Liver (tissue), 3 donors: ENCODE data around the gene CCL8.

Experiments used
- ATF3 ChIP-seq: IDR thresholded peaks from 2 replicates; pipeline ENCODE4 v1.6.1; 2016; ENCODE audit warnings: antibody characterized with exemption
- CTCF ChIP-seq: fragments of 150-350 bp; IDR thresholded peaks from 2 replicates; pipeline ENCODE4 v1.5.1; 2017; ENCODE audit warnings: improper control_type of control experiment, low read depth, low read length; ENCODE audit not compliant: missing input control
- EGR1 ChIP-seq, 2 donors: IDR thresholded peaks; 2 replicates each; pipeline ENCODE4 v1.6.1; 2016 to 2018; ENCODE audit warnings: antibody characterized with exemption in 2 of 2, low read depth in 2 of 2
- FOXA1 ChIP-seq: IDR thresholded peaks from 2 replicates; pipeline ENCODE4 v1.6.1; 2016; ENCODE audit warnings: antibody characterized with exemption
- FOXA2 ChIP-seq: IDR thresholded peaks from 2 replicates; pipeline ENCODE4 v1.6.1; 2016; ENCODE audit warnings: antibody characterized with exemption
- GABPA ChIP-seq, 2 donors: IDR thresholded peaks in 1 of 2; conservative IDR thresholded peaks in 1 of 2; 2 replicates each; pipeline ENCODE4 v1.6.1; 2016; ENCODE audit warnings: antibody characterized with exemption in 2 of 2, mild to moderate bottlenecking in 1 of 2, moderate library complexity in 1 of 2
- JUND ChIP-seq, 2 donors: IDR thresholded peaks; 2 replicates each; pipeline ENCODE4 v1.6.1; 2016; ENCODE audit warnings: antibody characterized with exemption in 2 of 2
- RAD21 ChIP-seq, 2 donors: IDR thresholded peaks; 2 replicates each; pipeline ENCODE4 v1.6.1; 2016; ENCODE audit warnings: antibody characterized with exemption in 2 of 2, mild to moderate bottlenecking in 2 of 2
- REST ChIP-seq: IDR thresholded peaks from 2 replicates; pipeline ENCODE4 v1.6.1; 2016; ENCODE audit warnings: antibody characterized with exemption, mild to moderate bottlenecking
- RXRA ChIP-seq, 2 donors: IDR thresholded peaks; 2 replicates each; pipeline ENCODE4 v1.6.1; 2017 to 2018; ENCODE audit warnings: antibody characterized with exemption in 2 of 2, mild to moderate bottlenecking in 1 of 2
- SP1 ChIP-seq: IDR thresholded peaks from 2 replicates; pipeline ENCODE4 v1.6.1; 2018; ENCODE audit warnings: antibody characterized with exemption, mild to moderate bottlenecking
- TAF1 ChIP-seq: conservative IDR thresholded peaks from 2 replicates; pipeline ENCODE4 v1.6.1; 2016; ENCODE audit warnings: antibody characterized with exemption, mild to moderate bottlenecking
- YY1 ChIP-seq: IDR thresholded peaks from 2 replicates; pipeline ENCODE4 v1.6.1; 2016; ENCODE audit warnings: antibody characterized with exemption, mild to moderate bottlenecking
- ZBTB33 ChIP-seq: IDR thresholded peaks from 2 replicates; pipeline ENCODE4 v1.6.1; 2016; ENCODE audit warnings: antibody characterized with exemption
- donor health status: healthy.
- donor health status: healthy.

GRCh38 chr17:34368196-34368945, 49.1 kb downstream of the CCL8 start:
- TF ChIP-seq JUND (IDR thresholded peaks at IDR 0.05) (no peak), YY1 (no peak), CTCF (no peak), SP1 (no peak), TAF1 (no peak), REST (no peak), RAD21 (IDR thresholded peaks at IDR 0.05) (no peak), ZBTB33 (no peak), FOXA1 (no peak), ATF3 (no peak), RXRA (IDR thresholded peaks at IDR 0.05) (no peak), GABPA (IDR thresholded peaks at IDR 0.05 in 1 of 2, conservative IDR thresholded peaks at IDR 0.05 in 1 of 2) (no peak), EGR1 (IDR thresholded peaks at IDR 0.05; ENCODE audit: low read depth in 2 of 2) (no peak), FOXA2 (no peak)
